Measurements from ENCODE around the gene INHBA.

GRCh38 chr7:41694495-41694894 lies 8.4 kb downstream of the INHBA start:
- no peak for TF ChIP-seq CTCF (IDR thresholded peaks at IDR 0.05)
- TF ChIP-seq POLR2A (IDR thresholded peaks at IDR 0.05): no peak
